HUES6 (cell line): ENCODE results near the gene KCND3.

Experiments used
- H3K27ac ChIP-seq: 2 replicates; pipeline ENCODE4 v1.7.0; 2013; ENCODE audit warnings: low read depth, mild to moderate bottlenecking, low read length, inconsistent platforms
- H3K27me3 ChIP-seq: 2 replicates; pipeline ENCODE4 v1.6.1; 2013; ENCODE audit warnings: low read length; ENCODE audit not compliant: control insufficient read depth, insufficient read depth
- H3K36me3 ChIP-seq: 2 replicates; pipeline ENCODE4 v1.6.1; 2013; ENCODE audit warnings: low read length; ENCODE audit not compliant: control insufficient read depth, insufficient read depth
- H3K4me1 ChIP-seq: 2 replicates; pipeline ENCODE4 v1.6.1; 2013; ENCODE audit warnings: low read length; ENCODE audit not compliant: control insufficient read depth, insufficient read depth
- H3K4me3 ChIP-seq: 2 replicates; pipeline ENCODE4 v1.5.1; 2013; ENCODE audit warnings: low read depth, low read length
- H3K9ac ChIP-seq: one replicate; pipeline ENCODE4 v1.6.1; 2013; ENCODE audit warnings: mild to moderate bottlenecking, low read length
- H3K9me3 ChIP-seq: 2 replicates; pipeline ENCODE4 v1.6.1; 2013; ENCODE audit warnings: low read depth, low read length; ENCODE audit not compliant: control insufficient read depth, insufficient read depth

KCND3 gene

DNA sequence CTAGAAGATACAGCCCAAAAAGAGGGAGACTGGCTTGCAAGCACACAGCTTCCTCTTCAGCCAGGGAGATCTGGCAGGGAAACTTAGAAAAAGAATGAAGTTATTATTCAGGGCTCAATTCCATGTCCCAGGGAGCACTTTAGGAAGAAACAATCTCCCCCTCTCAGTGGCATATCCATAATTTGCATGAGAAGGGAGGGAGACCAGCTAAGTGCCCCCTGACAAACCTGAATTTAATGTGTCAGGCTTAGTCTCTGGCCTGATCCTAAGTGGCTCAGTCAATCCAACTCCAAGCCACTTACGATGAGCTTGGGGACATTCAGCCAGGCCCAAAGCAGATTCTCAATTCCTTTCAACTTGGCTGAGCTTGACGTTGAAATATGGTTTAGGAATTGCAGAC lies 17.7 kb upstream of the KCND3 start:
- no peak overlapping the region for H3K4me3 ChIP-seq
- H3K27me3 ChIP-seq: no peaks in the 10 kb centered on the region
- peaks cover 23% of the 10 kb centered on the region for H3K4me1 ChIP-seq
- no peaks in the 10 kb centered on the region for H3K36me3 ChIP-seq
- no peaks in the 10 kb centered on the region for H3K9me3 ChIP-seq
- H3K9ac ChIP-seq: no peak overlapping the region
- no peak overlapping the region for H3K27ac ChIP-seq

DNA sequence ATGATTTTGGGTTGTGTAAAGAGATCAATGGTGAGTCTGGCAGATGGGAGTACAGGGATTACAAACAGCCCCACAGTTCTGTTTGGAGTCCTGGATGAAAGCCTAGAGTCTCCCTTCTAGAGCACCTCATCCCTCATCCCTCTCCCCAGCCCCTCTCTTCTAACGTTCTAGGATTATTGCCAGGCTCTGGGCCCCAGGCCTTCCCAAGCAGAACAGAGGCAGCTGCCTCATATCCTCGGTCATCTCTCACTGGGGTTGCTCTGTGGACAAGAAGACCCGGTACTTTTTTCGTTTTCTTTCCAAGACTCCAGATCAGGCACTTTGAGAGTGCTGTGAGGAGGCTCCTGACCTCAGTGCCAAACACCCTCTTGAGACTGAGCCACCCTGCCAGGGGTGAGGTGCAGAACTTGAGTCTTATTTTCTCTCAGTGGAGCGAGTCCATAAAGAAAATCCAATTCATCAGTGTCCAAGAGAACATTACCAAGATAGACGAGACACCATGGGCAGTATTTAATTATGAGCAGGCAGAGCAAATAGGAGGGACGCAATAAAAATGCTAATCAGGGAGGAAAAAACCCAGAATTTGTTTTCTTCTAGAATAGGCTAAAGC lies 17.1 kb upstream of the KCND3 start:
- Histone ChIP-seq H3K9me3 (no peaks in the 10 kb centered on the region), H3K36me3 (no peaks in the 10 kb centered on the region), H3K9ac (no peak overlapping the region), H3K27me3 (no peaks in the 10 kb centered on the region), H3K4me1 (peaks cover 23% of the 10 kb centered on the region), H3K27ac (no peak overlapping the region), H3K4me3 (no peak overlapping the region)

GRCh38 chr1:112004076-112004475 lies 14.6 kb upstream of the KCND3 start:
- peaks cover 23% of the 10 kb centered on the region for H3K4me1 ChIP-seq
- no peaks in the 10 kb centered on the region for H3K9me3 ChIP-seq
- H3K27me3 ChIP-seq: peaks cover 18% of the 10 kb centered on the region; the same call in 1 of the 2 replicates
- no peak overlapping the region for H3K9ac ChIP-seq
- H3K4me3 ChIP-seq: no peak overlapping the region
- H3K27ac ChIP-seq: no peak overlapping the region
- H3K36me3 ChIP-seq: no peaks in the 10 kb centered on the region

DNA sequence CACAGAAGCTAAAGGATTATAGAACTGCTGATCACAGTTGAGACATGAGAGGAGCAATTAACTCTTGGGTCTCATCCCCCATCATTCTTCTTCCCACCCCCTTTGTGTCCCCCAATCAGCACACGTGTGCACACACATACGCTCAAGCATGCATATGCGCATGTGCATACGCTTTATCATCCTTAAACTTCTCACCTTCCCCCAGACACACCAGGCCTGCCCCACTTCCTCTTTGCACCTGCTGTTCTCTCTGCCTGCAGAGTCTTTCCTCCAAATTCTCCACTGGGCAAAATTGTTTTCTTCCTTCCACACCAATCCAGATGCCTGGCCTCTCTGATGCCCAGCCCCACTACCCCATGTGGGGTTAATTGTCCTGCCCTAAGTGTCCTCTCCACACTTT lies 13.0 kb upstream of the KCND3 start:
- Histone ChIP-seq H3K9me3 (no peaks in the 10 kb centered on the region), H3K36me3 (no peaks in the 10 kb centered on the region), H3K27me3 (peaks cover 21% of the 10 kb centered on the region; the same call in 1 of the 2 replicates), H3K4me1 (peaks cover 22% of the 10 kb centered on the region), H3K9ac (no peak overlapping the region), H3K27ac (no peak overlapping the region), H3K4me3 (no peak overlapping the region)

GRCh38 chr1:112001436-112001835 lies 12.0 kb upstream of the KCND3 start:
- Histone ChIP-seq H3K4me1 (peaks cover 12% of the 10 kb centered on the region), H3K4me3 (no peak overlapping the region), H3K27me3 (peaks cover 30% of the 10 kb centered on the region), H3K27ac (no peak overlapping the region), H3K9ac (no peak overlapping the region), H3K9me3 (no peaks in the 10 kb centered on the region), H3K36me3 (no peaks in the 10 kb centered on the region)

DNA sequence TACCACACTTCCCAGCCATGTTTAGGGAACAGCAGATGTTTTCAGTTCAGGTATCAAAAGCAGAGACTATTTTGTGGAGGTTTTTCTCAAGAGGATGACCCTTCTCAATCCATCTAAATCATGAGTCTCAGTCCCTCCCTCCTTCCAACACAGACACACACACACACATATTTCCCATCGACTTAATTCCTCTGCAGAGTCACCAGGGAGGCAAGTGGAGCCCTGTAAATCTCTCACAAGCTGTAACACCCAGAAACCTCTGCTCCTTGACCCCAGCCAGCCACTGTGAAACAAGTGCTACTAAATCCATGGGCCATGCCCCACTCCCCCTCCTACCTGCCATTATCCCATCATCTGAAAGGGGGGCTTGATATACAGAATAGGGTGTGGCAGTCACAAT lies 10.6 kb upstream of the KCND3 start:
- Histone ChIP-seq H3K9me3 (no peaks in the 10 kb centered on the region), H3K9ac (no peak overlapping the region), H3K4me3 (no peak overlapping the region), H3K4me1 (peaks cover under 1% of the 10 kb centered on the region), H3K36me3 (no peaks in the 10 kb centered on the region), H3K27ac (no peak overlapping the region), H3K27me3 (peaks cover 43% of the 10 kb centered on the region)

DNA sequence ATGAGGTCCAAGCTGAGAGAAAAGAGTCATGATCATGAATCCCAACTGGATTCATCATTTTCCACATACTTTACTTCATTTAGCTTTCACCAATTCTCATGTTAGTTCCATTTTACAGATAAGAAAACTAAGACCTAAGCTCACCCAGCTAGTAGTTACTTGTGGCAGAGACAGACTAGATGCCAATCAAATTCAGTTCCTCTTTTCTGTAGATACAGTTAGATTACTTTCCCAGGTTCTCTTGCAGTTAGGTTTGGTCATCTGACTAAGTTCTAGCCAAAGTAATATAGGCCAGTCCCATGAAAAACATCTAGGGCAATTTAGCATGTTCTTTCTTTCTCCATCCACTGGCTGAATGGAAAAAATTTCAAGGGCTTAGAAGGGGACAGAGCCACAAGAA lies 8.9 kb upstream of the KCND3 start:
- Histone ChIP-seq H3K4me1 (no peaks in the 10 kb centered on the region), H3K9ac (no peak overlapping the region), H3K27me3 (peaks cover 59% of the 10 kb centered on the region), H3K27ac (no peak overlapping the region), H3K4me3 (no peak overlapping the region), H3K9me3 (no peaks in the 10 kb centered on the region), H3K36me3 (no peaks in the 10 kb centered on the region)

GRCh38 chr1:111992476-111992875 lies 3.0 kb upstream of the KCND3 start:
- H3K4me1 ChIP-seq: peaks cover 13% of the 10 kb centered on the region; the same call in 1 of the 2 replicates
- no peaks in the 10 kb centered on the region for H3K36me3 ChIP-seq
- no peak overlapping the region for H3K27ac ChIP-seq
- H3K4me3 ChIP-seq: no peak overlapping the region
- no peak overlapping the region for H3K9ac ChIP-seq
- no peaks in the 10 kb centered on the region for H3K9me3 ChIP-seq
- H3K27me3 ChIP-seq: peaks cover 96% of the 10 kb centered on the region

- H3K36me3 ChIP-seq: no peaks in the 10 kb centered on the region
- no peak overlapping the region for H3K27ac ChIP-seq
- H3K9ac ChIP-seq: no peak overlapping the region
- no peaks in the 10 kb centered on the region for H3K9me3 ChIP-seq
- H3K4me3 ChIP-seq: peak overlapping the region; percentile 65
- H3K4me1 ChIP-seq: peaks cover 13% of the 10 kb centered on the region; the same call in 1 of the 2 replicates
- peaks cover 98% of the 10 kb centered on the region for H3K27me3 ChIP-seq
These were observed 1.6 kb upstream of the KCND3 start for GRCh38 chr1:111990878-111991718.

- no peak overlapping the region for H3K27ac ChIP-seq
- no peaks in the 10 kb centered on the region for H3K36me3 ChIP-seq
- peaks cover 98% of the 10 kb centered on the region for H3K27me3 ChIP-seq
- peak overlapping the region; percentile 65 for H3K4me3 ChIP-seq
- H3K4me1 ChIP-seq: peaks cover 13% of the 10 kb centered on the region; the same call in 1 of the 2 replicates
- H3K9me3 ChIP-seq: no peaks in the 10 kb centered on the region
- no peak overlapping the region for H3K9ac ChIP-seq
These were observed 784 bp upstream of the KCND3 start for GRCh38 chr1:111990026-111990877.
